MM.1S (cell line): ENCODE data around the gene SDC3.

ENCODE experiments used
- EZH2 ChIP-seq: fragments of 300-600 bp; sonication (generic); optimal IDR thresholded peaks from 2 replicates; pipeline ENCODE3; 2017; ENCODE audit warnings: low read depth, mild to moderate bottlenecking, antibody characterized with exemption, low read length, mixed read lengths
- EZH2phosphoT487 ChIP-seq: fragments of 300-600 bp; sonication (generic); IDR thresholded peaks from 2 replicates; pipeline ENCODE4 v1.6.1; 2018; ENCODE audit warnings: antibody characterized with exemption, low read length
- TF ChIP-seq, protein P1 (sequence below): fragments of 300-600 bp; sonication (generic); IDR thresholded peaks from 2 replicates; pipeline ENCODE4 v1.5.1; 2016; ENCODE audit warnings: antibody characterized with exemption, low read length, mixed read lengths

DNA sequence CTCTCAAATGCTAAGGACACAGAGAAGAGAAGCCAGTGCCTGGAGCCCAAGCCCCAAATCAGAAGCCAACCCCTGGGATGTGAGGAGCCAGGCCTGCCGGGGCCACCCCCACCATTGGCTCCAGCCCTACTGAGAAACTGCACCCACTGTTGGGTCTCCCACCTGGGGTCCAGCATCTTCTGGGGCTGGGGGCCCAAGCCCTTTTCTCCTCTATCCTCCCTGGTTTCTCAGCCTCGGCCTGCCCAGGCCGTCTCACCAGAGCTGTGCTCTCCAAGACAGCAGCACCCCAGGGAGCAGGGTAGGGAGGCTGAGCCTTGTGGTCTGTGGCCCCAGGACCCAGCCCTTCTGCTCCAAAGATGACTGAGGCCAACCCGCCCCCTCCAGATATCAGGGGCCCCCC lies 37.9 kb downstream of the SDC3 start:
- TF ChIP-seq EZH2 (no peak), EZH2phosphoT487 (no peak)
- TF ChIP-seq, protein P1, sequence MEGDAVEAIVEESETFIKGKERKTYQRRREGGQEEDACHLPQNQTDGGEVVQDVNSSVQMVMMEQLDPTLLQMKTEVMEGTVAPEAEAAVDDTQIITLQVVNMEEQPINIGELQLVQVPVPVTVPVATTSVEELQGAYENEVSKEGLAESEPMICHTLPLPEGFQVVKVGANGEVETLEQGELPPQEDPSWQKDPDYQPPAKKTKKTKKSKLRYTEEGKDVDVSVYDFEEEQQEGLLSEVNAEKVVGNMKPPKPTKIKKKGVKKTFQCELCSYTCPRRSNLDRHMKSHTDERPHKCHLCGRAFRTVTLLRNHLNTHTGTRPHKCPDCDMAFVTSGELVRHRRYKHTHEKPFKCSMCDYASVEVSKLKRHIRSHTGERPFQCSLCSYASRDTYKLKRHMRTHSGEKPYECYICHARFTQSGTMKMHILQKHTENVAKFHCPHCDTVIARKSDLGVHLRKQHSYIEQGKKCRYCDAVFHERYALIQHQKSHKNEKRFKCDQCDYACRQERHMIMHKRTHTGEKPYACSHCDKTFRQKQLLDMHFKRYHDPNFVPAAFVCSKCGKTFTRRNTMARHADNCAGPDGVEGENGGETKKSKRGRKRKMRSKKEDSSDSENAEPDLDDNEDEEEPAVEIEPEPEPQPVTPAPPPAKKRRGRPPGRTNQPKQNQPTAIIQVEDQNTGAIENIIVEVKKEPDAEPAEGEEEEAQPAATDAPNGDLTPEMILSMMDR, result no peak
